HG03064 (cell line): ENCODE data around the gene ADCY3.
"Not testable (repeated sequence)": the region's sequence is repeated elsewhere in the genome, so short reads cannot be mapped to it uniquely, and the experiment has no call there.

ENCODE experiments used
- ATAC-seq: cut with Tn5 transposase; IDR thresholded peaks from one replicate; pipeline ENCODE4 v1.9.1; 2021; ENCODE audit warnings: low read depth; ENCODE audit not compliant: unreplicated experiment

The ADCY3 gene

GRCh38 chr2:24853996-24854395 is 66.0 kb downstream of the ADCY3 start:
- no peak for ATAC-seq

GRCh38 chr2:24853046-24853445 is 67.0 kb downstream of the ADCY3 start:
- no peak for ATAC-seq

DNA sequence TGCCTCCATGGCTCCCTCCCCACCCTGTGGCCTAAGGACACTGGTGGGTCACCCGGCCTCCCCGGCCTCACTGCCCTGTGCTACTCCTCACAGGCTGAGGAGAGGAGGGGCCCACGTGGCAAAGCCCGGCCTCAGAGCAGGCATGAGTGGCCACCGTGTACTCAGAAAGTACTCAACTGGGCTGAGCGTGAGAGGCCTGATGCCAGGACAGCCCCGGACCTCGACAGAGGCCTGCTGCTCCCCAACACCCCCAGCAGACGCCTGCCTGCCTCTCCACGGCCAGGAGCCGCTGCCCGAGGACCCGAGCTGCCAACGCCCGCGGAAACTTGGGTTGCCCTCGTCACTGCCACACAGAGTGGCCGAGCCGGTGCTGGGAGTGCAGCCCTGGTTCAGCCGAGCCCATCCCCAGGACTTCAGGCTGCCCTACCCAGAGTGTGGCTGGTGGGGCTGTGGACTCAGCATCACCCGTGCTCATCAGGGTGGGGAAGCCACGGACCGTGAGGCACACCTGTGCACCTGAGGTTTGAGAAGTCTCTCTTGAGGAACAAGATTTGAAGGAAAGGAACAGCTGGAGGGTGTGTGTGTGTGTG is 67.5 kb downstream of the ADCY3 start:
- no peak for ATAC-seq

GRCh38 chr2:24852026-24852425 is 68.0 kb downstream of the ADCY3 start:
- ATAC-seq = no peak

- no peak for ATAC-seq
Measured at GRCh38 chr2:24850944-24851343, 69.1 kb downstream of the ADCY3 start.

- ATAC-seq = no peak
Measured at GRCh38 chr2:24845691-24846090, 74.3 kb downstream of the ADCY3 start.

DNA sequence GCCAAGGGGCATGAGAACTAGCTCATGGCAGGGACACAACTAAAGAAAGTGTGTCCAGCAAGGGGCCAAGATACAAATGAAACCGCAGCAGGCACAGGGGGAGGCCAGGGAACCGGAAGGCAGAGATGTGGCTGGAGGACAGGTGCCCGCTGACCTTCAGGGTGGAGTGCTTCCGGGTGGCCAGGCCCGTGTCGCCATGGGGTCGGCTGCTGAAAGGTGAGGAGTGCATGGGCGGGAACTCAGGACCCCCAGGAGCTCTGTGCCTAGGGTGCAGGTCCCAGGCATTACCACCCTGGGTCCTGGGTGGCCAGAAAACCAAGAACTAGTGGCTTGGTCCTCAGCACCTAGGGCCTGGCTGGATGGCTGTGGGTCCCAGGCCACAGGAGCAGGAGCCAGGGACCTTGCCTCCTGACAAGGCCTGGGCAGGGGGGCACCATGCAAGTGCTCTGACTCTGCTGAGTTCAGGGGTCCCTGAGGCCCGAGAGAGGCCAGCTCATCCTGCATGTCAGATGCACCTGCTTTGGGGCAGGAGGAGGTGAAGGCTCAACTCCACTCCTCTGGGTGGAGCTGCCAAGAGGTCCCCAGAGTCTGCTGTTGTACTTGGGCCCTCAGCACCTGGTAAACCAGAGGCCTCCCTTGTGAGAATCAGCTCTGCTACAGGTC is 75.9 kb downstream of the ADCY3 start:
- no peak for ATAC-seq

GRCh38 chr2:24843330-24843860 is 76.6 kb downstream of the ADCY3 start:
- no peak for ATAC-seq

GRCh38 chr2:24842081-24843050 is 77.7 kb downstream of the ADCY3 start:
- ATAC-seq = no peak

DNA sequence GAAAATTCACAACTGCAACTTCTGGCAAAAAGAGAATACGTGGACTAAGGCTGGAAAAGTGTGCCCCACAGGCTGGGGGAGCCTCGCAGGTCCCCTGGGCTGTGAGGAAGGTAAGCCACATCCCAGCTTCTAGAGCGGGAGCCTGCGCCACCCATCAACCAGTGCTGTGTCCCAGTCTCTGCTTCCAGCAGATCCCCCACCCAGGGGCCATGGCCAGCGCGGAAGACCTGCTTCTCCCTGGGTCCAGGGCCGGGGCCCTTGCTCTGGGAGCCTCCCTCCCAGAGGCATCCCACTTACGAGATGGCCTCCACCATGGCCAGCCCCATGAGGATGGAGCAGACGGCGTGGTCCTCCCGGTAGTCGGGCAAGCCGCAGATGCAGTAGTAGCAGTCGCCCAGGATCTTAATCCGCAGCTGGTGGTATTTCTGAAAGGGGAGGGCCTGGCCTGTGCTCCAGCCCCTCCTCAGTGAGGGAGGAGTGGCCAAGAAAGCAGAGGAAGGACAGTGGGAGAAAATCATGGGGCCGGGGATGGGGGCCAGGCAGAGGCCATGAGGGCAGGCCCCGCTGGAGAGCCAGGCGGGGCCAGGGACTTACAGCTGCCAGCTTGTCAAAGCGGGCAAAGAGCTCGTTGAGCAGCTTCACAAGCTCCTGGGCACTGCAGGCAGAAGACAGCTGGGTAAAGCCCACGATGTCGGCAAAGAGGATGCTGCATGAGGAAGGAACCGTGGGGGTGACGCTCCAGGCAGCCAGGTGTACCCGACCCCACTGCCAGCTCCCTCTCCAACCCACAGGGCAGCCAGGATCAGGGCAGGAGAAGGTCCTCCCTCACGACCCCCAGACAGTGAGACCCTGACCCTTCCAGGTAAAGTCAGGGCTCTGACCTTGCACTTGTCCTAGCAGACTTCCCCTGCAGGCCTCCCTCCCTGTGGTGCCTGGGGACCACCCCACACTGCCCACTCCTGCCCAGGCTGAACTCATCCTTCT is 78.8 kb downstream of the ADCY3 start:
- no peak for ATAC-seq

DNA sequence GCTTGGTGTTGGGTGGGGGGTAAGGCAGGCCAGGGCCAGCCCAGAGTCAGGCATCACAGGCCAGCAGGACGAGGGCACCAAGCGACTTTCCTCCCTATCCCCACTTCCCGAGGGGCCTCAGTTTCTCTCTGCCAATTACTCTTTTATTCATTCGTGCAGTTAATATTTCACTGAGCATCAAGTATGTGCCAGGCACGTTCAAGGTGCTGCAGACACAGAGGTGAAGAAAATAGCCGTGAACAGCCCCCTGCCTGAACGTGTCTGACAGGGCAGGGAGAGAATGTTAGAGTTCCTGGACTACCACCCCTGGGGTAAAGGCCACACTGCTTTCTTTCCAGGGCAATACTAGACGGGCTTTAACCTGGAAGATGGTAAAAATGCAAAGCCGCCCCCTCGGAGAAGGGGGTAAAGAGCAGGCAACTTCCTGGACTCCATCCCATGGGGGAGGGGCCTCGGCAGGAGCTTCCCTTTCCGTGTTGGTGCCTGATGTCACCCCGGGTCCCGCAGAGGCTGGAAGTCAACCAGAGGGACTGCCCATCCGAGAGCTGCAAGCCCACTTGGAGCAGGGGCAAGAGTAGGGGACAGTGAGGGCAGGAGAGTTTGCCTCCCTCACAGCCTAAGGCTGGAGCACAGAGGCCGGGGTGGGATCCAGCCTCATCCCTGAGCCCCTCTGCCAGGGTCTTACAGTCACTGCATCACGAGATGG is 79.7 kb downstream of the ADCY3 start:
- no peak for ATAC-seq

GRCh38 chr2:24839729-24840128 is 80.3 kb downstream of the ADCY3 start:
- no peak for ATAC-seq

- no peak for ATAC-seq
Measured at GRCh38 chr2:24838541-24838940, 81.5 kb downstream of the ADCY3 start.

GRCh38 chr2:24837996-24838513 is 82.0 kb downstream of the ADCY3 start:
- no peak for ATAC-seq

DNA sequence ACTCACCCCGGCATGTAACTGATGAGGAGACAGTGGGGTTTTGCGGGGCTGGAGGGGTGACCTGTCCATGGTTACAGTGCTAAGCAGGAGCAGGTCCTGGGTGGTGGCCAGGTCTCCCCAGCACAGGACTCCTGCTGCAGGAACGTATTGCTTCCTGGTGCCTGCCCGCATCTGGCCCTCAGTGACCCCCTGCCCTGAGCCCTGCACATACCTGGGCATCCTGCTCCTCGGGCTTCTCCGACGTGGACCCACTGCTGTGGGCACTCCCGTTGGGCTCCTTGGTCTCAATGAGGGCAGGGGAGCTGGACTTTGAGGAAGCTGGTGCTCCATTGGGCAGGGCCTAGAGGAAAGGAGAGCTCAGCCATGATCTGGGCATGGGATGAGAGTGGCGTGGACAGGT is 83.3 kb downstream of the ADCY3 start:
- ATAC-seq = no peak

DNA sequence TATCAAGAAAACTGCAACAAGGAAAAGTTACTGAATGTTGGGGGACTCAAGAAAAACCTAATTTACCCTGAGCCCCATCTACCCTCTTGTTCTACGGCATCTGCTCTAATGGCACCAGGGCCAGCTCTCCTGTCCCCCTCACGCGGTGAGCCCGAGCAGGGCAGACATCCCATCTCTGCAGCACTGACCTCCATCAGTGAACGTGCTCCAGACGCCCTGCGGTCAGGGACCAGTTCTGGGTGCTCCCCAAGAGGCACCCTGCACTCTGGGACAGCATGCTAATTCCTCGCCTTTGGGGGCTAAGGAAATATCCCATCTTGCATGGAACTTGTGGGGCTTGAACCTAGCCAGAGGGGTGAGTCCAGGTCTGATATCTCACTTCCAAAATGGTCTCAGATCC is 83.8 kb downstream of the ADCY3 start:
- ATAC-seq = no peak

GRCh38 chr2:24835411-24835810 is 84.6 kb downstream of the ADCY3 start:
- ATAC-seq = not testable (repeated sequence)

DNA sequence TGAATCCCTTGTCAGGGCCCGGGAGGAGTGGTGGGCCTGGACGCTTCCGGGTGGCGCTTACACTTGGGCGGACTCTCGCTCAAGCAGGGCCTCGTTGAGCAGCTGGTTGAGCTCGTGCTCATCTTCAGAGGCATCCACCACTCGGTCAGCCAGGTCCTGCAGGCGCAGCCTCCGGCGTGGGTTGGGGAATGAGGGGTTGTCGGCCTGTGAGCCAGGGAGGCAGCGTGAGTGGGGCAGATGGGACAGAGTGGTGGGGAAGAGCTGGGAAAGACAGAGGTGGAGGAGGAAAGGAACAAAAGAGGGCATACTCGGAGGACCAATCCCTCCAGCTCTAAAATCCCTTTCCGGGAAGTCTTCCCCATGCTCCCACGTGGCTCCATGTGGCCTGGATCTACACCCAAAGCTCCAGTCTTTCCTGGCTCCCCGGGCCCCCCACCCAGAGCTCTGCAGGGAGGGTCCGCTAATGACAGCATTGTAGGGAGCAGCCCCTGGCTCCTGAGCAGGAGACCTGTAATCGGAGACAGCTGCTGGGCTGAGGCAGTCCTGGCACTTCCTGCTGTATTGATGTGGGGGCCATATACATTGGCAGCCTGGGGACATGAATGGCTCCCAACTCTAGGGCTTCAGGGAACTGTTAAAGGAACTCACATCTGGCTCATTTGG is 85.2 kb downstream of the ADCY3 start:
- no peak for ATAC-seq
